ENCODE measurements around the gene PIK3AP1.

The PIK3AP1 gene

GRCh38 chr10:96638696-96639095, 81.6 kb downstream of the PIK3AP1 start:
- no peaks in the 10 kb centered on the region for H3K4me1 ChIP-seq (ENCODE audit: insufficient read depth, low read length, severe bottlenecking)
- no peak for TF ChIP-seq EZH2 (IDR thresholded peaks at IDR 0.05; ENCODE audit: borderline replicate concordance, low read length)
- no peak for TF ChIP-seq CTCF (IDR thresholded peaks at IDR 0.05; ENCODE audit: low read length)
- no peaks in the 10 kb centered on the region for H3K79me2 ChIP-seq (ENCODE audit: insufficient read depth, low read length)
- no peak overlapping the region for H3K9ac ChIP-seq (ENCODE audit: low read length)
- H3K27me3 ChIP-seq (ENCODE audit: insufficient read depth, low read length), result no peaks in the 10 kb centered on the region
- H3K36me3 ChIP-seq (ENCODE audit: insufficient read depth, low read length), result peaks cover 65% of the 10 kb centered on the region
- no peaks in the 10 kb centered on the region for H3K9me3 ChIP-seq (ENCODE audit: low read length)
- no peak overlapping the region for H2AFZ ChIP-seq (ENCODE audit: low read length)
- H3K9me2 ChIP-seq (ENCODE audit: low read depth, low read length), result no peaks in the 10 kb centered on the region
- no peaks in the 10 kb centered on the region for H3F3A ChIP-seq (ENCODE audit: insufficient read depth, low read length)
- H3K27ac ChIP-seq (ENCODE audit: low read depth, low read length, poor library complexity, severe bottlenecking), result no peak overlapping the region
- H3K4me3 ChIP-seq (ENCODE audit: low read depth, low read length, poor library complexity, severe bottlenecking), result no peak overlapping the region
- no peak overlapping the region for H3K4me2 ChIP-seq (ENCODE audit: low read length)
- no peaks in the 10 kb centered on the region for H4K20me1 ChIP-seq (ENCODE audit: insufficient read depth, low read length)

GRCh38 chr10:96638120-96638519, 82.2 kb downstream of the PIK3AP1 start:
- Histone ChIP-seq H3F3A (ENCODE audit: insufficient read depth, low read length) (no peaks in the 10 kb centered on the region), H2AFZ (ENCODE audit: low read length) (no peak overlapping the region), H3K27me3 (ENCODE audit: insufficient read depth, low read length) (no peaks in the 10 kb centered on the region), H4K20me1 (ENCODE audit: insufficient read depth, low read length) (no peaks in the 10 kb centered on the region), H3K9me3 (ENCODE audit: low read length) (no peaks in the 10 kb centered on the region), H3K79me2 (ENCODE audit: insufficient read depth, low read length) (no peaks in the 10 kb centered on the region), H3K9ac (ENCODE audit: low read length) (no peak overlapping the region), H3K4me3 (ENCODE audit: low read depth, low read length, poor library complexity, severe bottlenecking) (no peak overlapping the region), H3K36me3 (ENCODE audit: insufficient read depth, low read length) (peaks cover 60% of the 10 kb centered on the region), H3K4me2 (ENCODE audit: low read length) (no peak overlapping the region), H3K9me2 (ENCODE audit: low read depth, low read length) (no peaks in the 10 kb centered on the region), H3K27ac (ENCODE audit: low read depth, low read length, poor library complexity, severe bottlenecking) (no peak overlapping the region), H3K4me1 (ENCODE audit: insufficient read depth, low read length, severe bottlenecking) (no peaks in the 10 kb centered on the region)
- TF ChIP-seq CTCF (IDR thresholded peaks at IDR 0.05; ENCODE audit: low read length) (no peak), EZH2 (IDR thresholded peaks at IDR 0.05; ENCODE audit: borderline replicate concordance, low read length) (no peak)

DNA sequence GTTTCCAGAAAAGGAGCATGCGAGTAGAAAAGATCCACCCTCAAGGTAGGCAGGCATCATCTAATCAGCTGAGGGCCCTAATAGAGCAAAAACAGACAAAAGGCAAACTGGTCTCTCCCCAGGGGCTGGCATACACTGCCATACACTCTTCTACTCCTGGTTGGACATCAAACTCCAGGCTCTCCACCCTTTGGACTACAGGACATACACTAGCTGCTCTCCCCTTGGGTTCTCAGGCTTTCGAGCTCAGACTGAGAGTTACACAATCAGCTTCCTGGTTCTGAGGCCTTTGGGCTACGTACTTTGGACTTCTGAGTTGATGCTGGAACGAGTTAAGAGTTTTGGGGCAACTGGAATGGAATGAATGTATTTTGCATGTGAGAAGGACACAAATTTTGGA, 82.6 kb downstream of the PIK3AP1 start:
- H3K36me3 ChIP-seq (ENCODE audit: insufficient read depth, low read length), result peaks cover 61% of the 10 kb centered on the region
- H3K4me1 ChIP-seq (ENCODE audit: insufficient read depth, low read length, severe bottlenecking), result no peaks in the 10 kb centered on the region
- no peaks in the 10 kb centered on the region for H3K79me2 ChIP-seq (ENCODE audit: insufficient read depth, low read length)
- no peak overlapping the region for H3K4me2 ChIP-seq (ENCODE audit: low read length)
- H3K9ac ChIP-seq (ENCODE audit: low read length), result no peak overlapping the region
- H3K27me3 ChIP-seq (ENCODE audit: insufficient read depth, low read length), result no peaks in the 10 kb centered on the region
- H3K27ac ChIP-seq (ENCODE audit: low read depth, low read length, poor library complexity, severe bottlenecking), result no peak overlapping the region
- H3K9me2 ChIP-seq (ENCODE audit: low read depth, low read length), result no peaks in the 10 kb centered on the region
- no peaks in the 10 kb centered on the region for H3F3A ChIP-seq (ENCODE audit: insufficient read depth, low read length)
- no peak for TF ChIP-seq CTCF (IDR thresholded peaks at IDR 0.05; ENCODE audit: low read length)
- H3K4me3 ChIP-seq (ENCODE audit: low read depth, low read length, poor library complexity, severe bottlenecking), result no peak overlapping the region
- H4K20me1 ChIP-seq (ENCODE audit: insufficient read depth, low read length), result no peaks in the 10 kb centered on the region
- no peaks in the 10 kb centered on the region for H3K9me3 ChIP-seq (ENCODE audit: low read length)
- no peak overlapping the region for H2AFZ ChIP-seq (ENCODE audit: low read length)
